Activated T-cell treated with anti-CD3 and anti-CD28 coated beads for 1 hour (primary cell): ENCODE data around the gene ERC1.
"Not testable (repeated sequence)": the region's sequence is repeated elsewhere in the genome, so short reads cannot be mapped to it uniquely, and the experiment has no call there.

Experiments used
- DNase-seq: peaks from one replicate; pipeline ENCODE4 v3.0.0-alpha.2; 2020; ENCODE audit warnings: low read depth

ERC1 gene

DNA sequence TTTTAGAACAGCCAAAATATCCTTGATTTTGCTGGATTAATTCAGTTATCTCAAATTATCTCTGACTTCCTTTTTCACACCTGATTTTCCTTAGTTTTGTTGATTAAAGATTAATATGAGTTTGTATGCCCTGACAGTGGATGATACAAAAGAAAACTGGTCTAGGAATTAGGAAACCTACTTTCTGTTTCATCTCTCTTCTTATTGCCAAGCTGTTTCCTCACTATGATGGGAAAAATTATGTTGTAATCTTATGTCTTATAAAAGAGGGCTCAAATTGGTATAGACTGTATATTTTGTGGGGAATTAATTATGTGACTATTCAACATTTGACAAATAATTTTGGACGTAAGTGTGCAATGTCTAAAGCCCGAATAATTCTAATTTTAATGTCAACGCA is 331.8 kb downstream of the ERC1 start:
- DNase-seq, result no peak

DNA sequence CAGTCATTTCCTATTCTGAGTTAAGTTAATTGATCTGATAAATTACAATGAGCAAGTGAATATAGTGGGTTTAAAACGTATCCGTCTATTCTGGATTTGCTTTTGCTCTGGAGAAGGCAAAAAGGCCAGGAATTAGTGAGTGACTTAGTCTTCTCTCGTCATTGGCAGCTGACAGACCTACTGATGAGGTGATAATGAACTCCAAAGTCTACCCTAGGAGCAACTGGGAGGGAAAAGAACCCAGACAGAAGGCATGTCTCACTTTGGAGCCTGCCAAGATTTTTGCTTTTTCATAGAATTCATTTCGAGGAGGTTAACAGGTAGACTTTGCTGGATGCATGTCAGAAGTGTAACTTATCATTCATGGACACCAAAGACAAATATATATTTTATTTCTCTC is 333.1 kb downstream of the ERC1 start:
- DNase-seq, result no peak

DNA sequence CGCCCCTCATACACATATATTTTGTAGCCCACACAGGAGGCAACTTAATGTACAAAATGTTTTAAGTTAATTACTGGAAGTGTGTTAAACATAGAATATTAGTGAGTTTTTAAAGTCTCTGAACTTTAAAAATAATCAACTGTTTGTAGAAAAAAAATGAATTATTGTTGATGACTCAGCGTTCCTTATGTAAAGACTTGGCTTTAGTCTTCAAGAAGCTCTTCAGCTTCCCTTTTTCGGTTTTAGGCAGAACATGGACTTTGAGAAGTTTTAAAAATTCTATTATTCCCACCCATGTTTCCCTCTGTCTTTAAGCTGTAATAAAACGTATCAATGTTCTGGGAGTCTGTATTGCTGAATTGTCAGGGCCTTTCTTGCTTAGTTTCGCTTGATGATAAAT is 333.9 kb downstream of the ERC1 start:
- no peak for DNase-seq

DNA sequence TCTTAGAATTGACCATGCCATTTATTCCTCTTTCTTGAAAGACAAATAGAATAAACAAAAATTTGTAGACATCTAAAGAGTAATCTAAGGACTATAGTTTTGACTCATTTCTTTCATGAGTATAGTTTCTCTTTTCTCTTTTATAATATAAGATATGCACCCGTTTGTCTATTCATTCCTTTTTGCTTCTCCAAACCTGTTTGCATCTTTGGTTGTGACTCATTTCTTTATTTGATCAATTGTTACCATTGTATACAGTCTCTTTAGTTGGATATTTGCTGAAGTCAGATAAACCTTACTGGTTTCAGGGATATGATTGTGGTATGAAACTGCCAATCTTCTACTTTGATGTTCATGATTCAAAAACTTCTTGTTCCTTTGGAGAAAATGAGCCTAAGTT is 334.6 kb downstream of the ERC1 start:
- no peak for DNase-seq

DNA sequence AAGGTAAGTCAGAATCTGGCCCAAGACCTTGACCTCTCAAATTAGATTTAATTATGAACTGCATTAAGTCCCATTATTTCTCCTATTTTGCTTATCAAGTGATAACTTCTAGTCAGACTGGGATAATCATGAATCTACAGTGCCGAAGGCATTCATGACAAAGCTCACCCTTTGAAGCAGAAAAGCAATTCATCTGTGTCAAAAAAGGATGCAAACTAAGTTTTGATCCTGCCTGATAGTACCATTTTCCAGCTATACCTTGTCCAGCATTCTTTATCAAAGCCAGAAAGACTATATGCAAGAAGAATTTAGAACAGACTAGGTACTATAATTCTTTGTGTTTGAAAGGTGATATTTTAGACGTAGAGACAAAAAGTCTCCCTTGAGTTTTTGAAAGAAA is 335.2 kb downstream of the ERC1 start:
- DNase-seq, result no peak

DNA sequence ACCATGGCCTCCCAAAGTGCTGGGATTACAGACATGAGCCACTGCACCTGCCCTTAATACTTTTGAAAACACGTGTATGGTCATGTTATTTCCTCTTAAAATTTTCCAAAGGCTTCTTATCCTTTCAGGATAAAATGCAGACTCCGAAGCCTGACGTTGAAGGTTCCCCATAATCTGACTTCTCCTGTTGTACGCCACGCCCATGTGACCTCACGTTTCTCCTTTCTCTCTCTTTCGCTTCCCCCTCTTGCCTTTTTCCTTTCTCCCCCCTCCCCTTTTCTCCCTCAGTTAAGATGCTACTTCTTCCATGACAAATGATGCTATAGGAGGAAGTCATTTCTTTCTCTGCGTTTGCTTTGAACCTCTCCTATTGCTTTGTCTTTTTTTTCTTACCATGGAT is 337.4 kb downstream of the ERC1 start:
- no peak for DNase-seq

DNA sequence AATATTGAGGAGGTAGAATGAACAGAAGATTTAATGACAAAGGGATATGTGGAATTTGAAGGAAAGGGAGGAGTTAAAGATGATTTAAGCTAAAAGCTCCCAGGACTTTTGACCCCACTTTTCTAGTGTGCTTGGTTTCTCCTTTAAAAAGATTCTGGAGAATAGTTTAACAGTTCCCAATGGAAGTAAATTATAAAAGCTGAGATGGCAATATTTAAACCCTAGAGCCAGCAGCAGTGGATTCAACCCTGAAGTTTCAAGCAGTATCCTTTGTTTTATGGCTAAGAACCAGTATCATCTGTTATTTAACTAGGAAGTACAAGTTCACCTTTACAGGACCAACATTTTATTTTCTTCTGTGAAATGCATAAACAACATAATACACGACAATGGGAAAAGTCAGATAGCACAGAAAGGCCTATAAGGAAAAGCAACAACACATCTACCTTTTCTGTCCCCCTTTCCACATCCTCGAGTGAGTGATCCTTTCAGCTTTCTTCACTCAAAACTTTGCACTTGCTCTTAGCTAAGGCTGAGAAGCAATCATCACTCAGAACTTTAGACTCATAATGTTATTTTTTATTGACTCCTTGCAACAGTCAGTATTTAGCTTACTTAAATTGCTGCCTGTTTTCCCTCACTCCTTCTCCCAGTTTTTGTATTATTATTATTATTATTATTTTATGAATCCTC is 338.9 kb downstream of the ERC1 start:
- DNase-seq, result no peak

DNA sequence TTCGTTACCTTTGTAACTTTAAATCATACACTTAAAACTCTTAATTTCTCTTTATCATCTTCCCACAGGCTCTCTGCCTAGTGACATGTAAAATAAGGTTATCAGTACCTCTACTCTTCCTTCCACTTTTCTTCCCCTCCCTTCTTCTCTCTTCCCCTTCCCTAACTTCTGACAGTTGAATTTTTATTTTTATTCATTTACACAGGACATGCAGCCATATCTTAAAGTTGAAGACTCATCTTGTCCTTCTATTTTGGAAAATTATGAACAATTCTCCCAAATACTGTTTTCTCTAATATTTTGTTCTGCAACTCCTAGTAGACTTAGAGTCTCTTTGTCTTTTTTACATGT is 339.4 kb downstream of the ERC1 start:
- no peak for DNase-seq

DNA sequence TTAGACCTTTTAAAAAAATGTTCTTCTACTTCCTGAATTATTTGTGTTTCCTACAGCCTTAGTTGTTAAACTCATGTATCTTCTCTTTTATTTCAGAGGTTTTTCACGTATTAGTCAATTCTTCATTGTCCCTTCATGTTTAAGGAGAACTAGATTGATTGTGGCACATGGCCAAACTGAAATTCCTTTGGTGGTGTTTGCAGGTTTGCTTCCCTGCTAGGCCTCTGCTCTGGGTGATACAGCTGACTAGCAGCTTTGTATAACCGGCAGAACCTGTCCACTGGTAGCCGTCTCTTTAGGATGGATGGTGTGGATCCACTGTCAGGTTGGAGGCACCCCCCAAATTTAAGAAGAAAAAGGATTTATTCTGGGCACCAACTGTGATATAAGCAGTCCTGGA is 341.3 kb downstream of the ERC1 start:
- DNase-seq, result no peak

DNA sequence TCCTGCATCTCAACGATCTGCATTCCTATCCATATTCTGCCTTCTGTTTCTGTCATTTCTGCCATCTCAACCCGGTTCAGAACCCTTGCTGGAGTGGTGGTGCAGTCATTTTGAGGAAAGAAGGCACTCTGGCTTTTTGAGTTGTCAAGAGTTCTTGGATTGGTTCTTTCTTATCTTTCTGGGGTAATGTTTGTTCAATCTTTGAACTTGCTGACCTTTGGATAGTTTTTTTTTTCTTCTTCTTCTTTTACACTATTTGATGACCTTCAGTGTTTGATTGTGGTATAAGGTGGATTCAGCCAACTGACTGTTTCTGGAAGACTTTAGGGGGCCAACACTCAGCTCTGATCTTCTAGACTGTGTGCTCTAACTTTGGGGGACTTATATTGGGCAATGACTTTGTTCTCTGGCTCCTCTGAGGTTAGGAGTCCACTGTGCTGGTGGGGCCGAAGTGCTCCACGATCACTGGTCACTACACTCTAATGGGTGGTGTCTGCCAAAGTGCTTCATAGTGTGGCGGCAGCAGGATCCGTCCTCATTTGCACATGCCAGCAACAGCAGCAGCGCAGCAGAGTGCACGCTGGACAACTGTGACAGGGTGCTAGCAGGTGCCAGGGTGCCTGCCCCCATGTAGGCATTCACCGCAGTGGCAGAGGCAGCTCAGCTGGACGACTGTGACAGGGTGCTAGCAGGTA is 347.6 kb downstream of the ERC1 start:
- DNase-seq, result no peak

DNA sequence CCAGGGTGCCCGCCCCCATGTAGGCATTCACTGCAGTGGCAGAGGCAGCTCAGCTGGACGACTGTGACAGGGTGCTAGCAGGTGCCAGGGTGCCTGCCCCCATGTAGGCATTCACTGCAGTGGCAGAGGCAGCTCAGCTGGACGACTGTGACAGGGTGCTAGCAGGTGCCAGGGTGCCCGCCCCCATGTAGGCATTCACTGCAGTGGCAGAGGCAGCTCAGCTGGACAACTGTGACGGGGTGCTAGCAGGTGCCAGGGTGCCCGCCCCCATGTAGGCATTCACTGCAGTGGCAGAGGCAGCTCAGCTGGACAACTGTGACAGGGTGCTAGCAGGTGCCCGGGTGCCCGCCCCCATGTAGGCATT is 348.1 kb downstream of the ERC1 start:
- DNase-seq, result not testable (repeated sequence)

DNA sequence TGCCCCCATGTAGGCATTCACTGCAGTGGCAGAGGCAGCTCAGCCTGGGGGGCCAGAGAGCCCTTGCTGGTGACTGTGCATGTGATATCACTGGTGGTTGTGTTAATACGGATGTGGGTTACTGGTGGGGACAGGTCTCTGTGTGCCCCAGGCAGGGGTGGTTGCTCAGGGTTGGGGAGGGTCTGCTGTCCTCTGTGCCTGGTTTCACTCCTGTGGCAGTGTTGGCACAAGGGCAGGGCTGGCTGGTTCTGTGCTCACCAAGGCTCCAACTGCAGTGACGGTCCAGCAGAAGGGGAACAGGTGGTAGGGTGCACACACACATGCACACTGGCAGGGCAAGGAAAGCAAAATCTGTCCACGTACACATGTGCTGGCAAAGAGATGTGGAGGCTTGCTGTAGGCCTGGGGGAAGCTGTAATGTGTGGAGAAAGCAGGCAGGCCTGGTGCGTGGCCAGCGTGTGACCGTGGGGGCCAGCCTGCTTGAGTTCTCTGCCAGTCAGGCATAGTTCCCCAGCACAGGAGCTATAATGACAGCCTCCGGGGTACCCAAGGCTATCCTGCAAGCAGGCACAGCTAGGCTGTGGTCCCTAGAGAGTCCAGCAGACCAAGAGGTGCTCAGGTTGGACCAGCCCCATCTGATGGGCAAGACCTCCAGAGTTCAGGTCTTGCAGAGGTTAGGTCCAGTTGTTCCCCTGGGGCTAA is 348.7 kb downstream of the ERC1 start:
- DNase-seq, result no peak

DNA sequence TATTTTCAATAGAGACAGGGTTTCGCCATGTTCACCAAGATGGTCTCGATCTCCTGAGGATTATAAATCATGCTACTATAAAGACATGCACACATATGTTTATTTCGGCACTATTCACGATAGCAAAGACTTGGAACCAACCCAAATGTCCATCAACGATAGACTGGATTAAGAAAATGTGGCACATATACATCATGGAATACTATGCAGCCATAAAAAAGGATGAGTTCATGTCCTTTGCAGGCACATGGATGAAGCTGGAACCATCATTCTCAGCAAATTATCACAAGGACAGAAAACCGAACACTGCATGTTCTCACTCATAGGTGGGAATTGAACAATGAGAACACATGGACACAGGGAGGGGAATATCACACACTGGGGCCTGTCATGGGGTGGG is 350.2 kb downstream of the ERC1 start:
- not testable (repeated sequence) for DNase-seq

DNA sequence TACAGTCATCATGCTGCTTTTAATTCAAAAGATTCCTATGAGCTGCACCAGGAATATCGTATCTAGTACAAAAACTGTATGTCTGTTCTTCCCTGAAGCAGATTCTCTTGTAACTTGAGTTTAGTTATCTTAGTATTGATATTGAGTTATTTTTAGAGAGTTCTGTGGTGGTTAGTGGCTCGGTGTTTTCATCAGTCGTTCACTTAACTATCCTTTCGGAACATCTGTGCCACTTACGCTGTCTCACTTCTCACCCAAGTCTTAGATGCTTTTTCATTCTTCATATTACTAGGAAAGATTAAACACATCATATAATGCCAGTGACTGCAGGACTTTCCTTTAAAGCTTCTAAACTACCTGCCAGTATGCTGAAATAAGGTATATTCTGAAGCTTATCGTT is 352.4 kb downstream of the ERC1 start:
- no peak for DNase-seq

DNA sequence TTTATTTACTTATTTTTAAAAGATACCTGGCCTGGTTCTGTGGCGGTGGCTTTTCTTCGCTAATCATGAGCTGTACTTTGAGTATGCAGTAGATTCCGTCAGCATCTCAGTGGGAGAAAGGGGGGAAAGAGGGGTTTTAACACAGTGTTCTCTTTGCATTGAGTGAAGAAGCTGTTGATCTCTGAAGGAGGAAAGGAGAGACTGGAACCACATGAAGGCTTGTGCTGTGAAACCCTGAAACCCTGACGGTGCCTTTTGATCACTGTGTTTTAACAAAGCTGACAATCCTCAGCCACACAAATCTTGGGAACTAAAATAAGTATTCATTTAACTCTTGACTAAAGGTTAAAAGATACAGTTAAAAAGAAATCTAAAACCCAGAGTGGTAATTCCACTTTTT is 353.2 kb downstream of the ERC1 start:
- no peak for DNase-seq

DNA sequence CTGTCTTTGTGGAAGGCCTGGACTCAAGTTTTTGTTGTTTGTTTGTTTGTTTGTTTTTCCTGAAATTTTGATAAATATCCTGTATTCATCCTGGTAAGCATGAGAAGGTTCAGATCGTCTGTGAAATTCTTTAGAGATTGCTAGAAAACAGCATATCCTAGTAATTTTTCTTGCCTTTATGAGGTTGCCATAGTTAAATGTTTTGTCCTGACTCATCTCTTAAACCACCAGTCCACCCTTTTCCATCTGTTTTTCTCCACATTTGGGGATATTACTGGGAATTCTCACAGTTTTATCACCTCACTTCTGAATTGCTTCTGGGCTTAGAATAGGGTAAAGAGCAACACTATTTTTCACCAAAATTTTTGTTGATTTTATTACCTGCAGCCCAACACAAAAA is 355.1 kb downstream of the ERC1 start:
- DNase-seq, result no peak

DNA sequence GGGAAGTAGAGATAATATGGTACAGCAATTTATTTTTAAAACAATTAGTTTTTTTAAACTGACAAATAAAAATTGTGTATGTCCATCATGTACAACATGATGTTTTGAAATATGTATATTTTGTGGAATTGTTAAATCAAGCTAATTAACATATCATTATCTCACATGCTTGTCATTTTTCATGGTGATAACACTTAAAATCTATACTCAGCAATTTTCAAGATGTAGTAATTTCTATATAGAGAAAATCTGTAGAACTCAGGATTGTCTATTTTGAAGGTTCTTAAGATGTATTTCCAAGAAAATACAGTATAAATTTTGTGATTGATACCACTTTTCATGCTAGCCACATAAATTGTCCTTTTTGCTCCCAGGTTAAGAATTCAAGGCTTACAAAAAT is 356.3 kb downstream of the ERC1 start:
- DNase-seq, result no peak

DNA sequence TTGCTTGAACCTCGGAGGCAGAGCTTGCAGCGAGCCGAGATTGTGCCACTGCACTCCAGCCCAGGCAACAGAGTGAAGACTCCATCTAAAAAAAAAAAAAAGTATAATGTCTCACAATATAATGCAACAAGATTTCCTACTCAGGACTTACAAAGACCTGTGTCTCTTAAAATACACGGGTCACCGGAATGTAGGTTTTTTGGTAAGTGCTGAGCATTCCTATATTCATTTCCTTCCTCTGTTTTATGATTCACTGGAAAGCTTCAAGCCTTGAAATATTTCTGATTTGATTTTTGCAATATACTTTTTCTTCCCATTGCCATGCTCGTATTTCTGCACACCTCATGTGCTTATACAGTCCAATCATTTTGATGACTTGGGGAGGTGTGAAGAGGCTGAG is 357.6 kb downstream of the ERC1 start:
- no peak for DNase-seq

DNA sequence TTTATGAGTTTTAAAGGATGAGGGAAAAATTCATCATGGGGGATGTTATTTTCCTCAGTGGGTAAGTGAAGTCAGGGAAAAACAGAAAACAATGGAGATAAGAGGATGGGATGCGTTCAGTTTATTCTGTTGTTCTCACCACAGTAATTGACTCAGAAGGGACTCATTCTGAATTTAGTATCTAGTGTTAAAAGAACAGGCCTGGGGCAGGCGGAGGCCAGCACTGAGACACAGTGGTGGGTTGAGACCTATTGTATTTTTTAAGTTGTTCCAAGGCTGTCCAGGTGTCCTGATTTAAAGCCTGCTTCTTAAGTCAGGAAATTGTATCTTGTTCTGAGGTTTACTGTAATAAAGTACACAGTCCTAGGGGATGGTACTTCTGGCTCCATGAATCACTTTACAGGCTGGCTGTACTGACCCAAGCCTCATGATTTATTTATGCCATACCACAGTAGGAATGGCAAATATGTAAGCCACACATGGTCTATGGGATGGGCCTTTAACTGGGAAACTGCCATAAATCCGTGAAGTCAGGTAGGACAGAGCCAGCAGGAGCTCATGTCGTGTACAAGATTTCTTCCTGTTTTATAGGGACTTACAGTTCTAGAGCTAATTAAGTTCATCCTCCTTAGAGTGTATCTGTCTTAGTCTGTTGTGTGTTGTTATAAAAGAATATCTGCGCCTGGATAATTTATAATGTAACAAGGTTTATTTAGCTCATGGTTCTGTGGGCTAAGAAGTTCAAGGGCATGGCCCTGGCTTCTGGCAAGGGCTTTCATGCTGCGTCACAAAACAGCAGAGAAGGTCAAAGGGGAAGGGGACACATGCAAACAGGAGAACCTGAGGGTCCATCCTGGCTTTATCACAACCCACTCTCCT is 359.3 kb downstream of the ERC1 start:
- DNase-seq, result no peak

DNA sequence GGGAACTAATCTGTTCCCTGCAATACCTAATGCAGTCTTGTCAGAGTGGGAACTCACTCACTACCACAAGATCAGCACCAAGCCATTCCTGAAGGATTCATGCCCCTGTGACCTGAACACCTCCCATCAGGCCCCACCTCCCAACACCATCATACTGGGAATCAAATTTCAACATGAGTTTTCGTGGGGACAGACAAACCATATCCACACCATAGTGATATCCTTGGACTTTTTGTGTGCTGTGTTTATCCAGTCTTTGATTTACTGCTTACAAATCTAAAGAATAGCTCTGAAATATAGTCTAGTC is 359.9 kb downstream of the ERC1 start:
- DNase-seq, result no peak

DNA sequence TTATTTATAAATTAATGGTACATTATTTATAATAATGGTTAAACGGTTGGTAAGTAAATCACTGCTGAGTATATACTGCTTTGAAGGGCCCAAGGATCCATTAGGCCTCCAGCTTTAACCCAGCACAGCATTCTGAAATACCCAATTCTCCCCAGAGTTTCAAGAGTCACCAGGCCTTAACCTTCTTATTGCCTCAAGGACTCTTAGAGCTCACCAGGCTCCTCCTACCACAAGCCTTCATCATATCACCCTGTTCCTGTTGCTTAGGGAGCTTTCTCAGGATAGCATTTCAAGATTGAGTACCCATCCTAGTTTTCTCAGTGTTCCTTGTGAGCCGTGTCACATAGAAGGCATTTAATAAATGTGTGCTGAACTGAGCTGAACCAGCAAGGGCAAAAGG is 360.9 kb downstream of the ERC1 start:
- no peak for DNase-seq

DNA sequence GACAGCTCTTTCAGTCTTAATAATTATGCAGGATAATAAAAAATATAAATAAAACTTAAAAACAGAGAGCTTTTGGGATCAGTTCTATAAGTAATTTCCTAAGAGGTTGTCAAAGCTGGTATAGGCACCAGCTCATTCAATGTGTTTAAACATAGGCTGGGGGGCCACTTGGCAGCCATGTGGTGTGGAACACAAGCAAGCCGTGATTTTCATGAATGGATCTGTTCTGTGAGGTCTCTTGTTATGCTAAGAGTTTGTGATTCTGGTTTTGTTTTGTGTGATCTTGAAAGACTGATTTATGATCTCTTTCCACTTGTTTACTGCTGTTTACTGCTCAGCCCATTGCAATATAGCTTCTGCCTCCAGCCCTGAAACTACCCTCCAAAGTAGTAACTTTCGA is 362.4 kb downstream of the ERC1 start:
- no peak for DNase-seq

DNA sequence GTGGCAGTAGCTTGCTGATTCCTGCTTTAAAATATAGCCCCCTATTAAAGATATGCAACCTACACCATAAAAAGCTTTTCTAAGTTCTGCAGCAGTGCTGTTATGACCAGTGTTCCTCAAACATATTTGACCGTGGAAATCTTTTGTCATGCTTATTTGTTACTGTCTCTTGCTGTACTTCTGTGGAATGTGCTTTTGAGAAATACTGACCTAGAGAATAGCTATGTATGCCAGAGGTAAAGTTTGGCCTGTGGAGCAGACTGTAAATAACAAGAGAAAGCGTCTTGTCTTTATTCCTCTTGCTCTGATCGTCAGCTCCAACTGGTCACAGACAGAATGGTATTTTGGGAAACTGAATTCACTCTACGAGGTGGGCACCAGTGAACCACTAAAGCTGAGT is 364.4 kb downstream of the ERC1 start:
- no peak for DNase-seq
